HuH-7 (cell line): ENCODE data around the gene VAV1.
"Not testable (repeated sequence)": the region's sequence is repeated elsewhere in the genome, so short reads cannot be mapped to it uniquely, and the experiment has no call there.

Experiments used
- DNase-seq: peaks from one replicate; pipeline ENCODE4 v3.0.0; 2011; ENCODE audit warnings: low spot score

VAV1 gene

DNA sequence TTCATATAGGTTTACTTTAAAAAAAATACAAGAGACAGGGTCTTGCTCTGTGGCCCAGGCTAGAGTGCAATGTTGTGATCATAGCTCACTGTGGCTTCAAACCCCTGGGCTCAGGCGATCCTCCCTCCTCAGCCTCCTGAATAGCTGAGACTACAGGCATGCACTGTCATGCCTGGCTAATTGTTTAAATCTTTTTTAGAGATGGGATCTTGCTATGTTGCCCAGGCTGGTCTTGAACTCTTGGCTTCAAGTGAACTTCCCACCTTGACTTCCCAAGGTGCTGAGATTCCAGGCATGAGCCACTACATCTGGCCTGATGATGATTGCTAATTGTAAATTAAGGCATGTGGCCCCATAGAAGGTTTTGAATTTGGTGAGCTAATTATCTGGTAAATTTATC is 79.5 kb downstream of the VAV1 start:
- no peak for DNase-seq

GRCh38 chr19:6853868-6854267 is 81.4 kb downstream of the VAV1 start:
- DNase-seq: no peak

DNA sequence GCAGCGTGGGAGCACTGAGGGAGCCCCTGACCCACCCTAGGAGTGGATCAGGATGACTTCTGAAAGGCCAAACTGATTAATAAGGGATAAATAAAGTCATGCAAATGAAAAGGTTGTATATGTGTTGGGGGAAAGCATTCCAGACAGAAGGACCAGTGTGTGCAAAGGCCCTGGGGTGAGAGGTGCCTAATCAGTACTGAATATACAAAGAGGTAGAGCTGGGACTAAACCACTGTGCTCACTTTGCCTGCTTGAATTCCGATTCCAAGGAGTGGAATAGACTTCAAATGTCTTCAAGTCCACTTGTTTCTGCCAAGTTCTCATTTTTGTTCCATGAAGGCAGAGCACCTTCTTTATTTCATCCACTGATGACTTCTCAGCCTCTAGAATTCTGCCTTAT is 82.2 kb downstream of the VAV1 start:
- no peak for DNase-seq

DNA sequence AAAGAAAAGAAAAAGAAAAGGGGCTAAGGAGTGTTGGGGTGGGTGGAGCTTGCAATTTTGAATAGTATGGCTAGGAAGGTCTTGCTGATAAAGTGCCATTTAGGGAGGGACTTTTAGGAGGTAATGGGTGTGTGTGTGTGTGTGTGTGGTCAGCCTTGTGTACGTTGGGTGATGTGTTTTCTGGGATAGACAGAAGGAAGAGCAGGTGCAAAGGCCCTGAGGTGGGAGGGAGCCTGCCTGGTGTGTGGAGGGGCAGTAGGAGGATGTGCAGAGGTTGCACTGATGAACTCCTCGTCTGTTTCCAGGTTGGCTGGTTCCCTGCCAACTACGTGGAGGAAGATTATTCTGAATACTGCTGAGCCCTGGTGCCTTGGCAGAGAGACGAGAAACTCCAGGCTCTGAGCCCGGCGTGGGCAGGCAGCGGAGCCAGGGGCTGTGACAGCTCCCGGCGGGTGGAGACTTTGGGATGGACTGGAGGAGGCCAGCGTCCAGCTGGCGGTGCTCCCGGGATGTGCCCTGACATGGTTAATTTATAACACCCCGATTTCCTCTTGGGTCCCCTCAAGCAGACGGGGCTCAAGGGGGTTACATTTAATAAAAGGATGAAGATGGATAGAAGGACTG is 84.4 kb downstream of the VAV1 start:
- DNase-seq: no peak

DNA sequence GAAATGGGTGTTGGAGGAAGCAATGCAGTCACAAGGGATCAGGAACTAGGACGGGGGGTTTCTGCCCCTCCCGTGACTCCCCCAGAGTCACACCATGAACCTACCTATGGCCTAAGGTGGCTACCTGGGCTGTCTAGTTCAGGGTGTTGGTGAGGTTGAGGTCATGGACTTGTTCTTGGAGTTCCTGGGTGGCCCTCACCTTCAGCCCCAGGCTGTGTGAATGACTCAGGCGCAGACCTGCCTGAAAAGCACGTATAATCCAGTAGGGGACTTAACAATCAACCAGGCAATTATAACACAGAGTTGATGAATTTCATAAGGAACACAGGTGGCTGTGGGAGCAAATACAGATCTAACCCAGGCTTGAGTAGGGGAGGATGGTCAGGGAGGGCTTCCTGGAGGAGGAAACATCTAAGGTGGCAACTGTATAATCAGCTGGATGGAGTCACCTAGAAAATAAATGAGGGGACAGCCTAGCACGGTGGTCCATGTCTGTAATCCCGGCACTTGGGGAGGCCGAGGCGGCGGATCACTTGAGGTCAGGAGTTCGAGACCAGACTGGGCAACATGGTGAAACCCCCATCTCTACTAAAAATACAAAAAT is 89.3 kb downstream of the VAV1 start:
- no peak for DNase-seq

GRCh38 chr19:6862673-6863078 is 90.2 kb downstream of the VAV1 start:
- peak; percentile 52 for DNase-seq

GRCh38 chr19:6864325-6864940 is 91.9 kb downstream of the VAV1 start:
- no peak for DNase-seq

DNA sequence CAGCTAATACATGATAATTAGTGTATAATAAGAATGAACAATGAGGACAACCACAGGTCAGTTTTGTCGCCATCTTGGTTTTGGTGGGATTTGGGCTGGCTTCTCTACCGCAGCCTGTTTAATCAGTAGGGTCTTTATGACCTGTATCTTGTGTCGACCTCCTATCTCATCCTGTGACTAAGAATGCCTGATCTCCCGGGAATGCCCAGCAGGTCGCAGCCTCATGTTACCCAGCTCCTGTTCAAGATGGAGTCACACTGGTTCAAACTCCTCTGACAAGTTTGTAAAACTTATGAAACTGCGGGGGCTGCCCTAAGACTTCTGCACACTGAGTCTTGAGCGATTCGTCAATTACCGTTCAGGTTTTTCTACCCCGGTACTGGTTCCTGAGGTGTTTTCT is 93.3 kb downstream of the VAV1 start:
- no peak for DNase-seq

DNA sequence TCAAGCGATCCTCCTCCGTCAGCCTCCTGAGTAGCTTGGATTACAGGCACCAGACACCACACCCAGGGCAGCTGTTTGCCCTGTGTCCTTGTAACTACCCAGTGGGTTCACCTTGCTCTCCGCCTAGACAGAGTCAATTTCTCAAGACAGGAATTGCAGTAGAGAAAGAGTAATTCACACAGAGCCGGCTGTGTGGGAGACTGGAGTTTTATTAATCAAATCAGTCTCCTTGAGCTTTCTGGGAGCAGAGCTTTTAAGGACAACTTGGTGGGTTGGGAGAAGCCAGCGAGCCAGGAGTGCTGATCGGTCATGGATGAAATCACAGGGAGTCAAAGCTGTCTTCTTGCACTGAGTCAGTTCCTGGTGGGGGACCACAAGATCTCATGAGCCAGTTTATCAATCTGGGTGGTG is 94.2 kb downstream of the VAV1 start:
- DNase-seq: no peak

GRCh38 chr19:6868351-6868750 is 95.8 kb downstream of the VAV1 start:
- DNase-seq: no peak

DNA sequence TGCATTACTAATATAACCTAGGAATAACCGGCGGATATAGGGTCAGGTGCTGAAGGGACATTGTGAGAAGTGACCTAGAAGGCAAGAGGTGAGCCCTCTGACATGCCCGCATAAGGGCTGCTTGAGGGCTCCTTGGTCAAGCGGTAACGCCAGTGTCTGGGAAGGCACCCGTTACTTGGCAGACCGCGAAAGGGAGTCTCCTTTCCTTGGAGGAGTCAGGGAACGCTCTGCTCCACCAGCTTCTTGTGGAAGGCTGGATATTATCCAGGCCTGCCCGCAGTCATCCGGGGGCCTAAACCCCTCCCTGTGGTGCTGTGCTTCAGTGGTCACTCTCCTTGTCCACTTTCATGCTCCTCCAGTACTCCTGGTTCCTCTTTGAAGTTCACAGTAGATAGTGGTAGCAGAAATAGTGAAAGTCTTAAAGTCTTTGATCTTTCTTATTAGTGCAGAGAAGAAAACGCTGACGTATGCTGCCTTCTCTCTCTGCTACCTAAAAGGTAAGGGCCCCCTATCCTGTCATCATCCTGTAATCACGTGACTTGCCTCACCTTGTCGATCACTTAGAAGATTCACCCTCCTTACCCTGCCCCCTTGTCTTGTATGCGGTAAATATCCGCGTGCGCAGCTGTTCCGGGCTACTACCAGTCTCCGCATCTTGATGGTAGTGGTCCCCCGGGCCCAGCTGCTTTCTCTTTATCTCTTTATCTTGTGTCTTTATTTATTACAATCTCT is 96.8 kb downstream of the VAV1 start:
- DNase-seq: not testable (repeated sequence)

DNA sequence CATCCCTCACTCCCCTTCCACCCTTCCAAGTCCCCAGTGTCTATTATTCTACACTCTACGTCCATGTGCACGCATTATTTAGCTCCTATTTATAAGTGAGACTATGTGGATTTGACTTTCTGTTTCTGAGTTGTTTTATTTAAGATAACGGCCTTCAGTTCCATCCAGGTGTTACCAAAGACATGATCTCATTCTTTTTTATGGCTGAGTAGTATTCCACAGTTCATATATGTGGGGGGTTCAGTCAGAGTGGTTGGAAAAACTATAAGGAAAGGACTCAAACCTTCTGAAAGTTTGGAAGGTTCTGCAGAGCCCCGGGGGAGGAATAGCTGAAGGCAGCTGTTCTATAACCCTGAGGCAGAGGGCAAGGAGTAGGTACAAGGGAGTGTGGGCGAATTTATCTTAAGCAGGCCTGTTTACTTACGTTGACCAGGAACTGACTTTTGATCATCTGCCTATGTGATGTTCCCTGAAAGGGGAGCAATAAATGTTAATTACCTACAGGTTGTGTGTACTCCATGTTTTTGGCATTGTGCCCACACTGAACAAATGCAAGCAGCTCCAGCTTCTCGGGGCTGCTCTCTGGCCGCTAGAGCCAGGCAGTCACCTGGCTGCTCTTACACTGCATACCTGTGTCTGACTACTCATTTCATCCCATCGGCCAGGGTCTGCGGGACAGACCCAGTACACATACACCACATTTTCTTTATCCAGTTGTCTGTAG is 101.4 kb downstream of the VAV1 start:
- DNase-seq: no peak

DNA sequence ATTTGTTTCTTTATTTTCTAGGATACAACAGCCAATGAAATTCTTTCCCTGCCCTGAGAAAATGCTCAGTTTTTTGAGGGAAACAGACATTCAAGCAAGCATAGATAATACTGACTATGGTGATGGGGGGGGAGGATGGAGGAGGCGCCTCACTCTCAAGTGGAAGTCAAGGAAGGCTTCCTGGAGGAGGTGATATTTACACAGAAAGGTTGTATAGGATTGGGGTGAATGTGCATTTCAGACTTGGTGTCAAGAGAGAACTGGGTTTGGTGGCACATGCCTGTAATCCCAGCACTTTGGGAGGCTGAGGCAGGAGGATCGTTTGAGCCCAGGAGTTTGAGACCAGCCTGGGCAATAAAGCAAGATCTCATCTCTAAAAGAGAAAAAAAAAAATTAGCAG is 102.7 kb downstream of the VAV1 start:
- no peak for DNase-seq

DNA sequence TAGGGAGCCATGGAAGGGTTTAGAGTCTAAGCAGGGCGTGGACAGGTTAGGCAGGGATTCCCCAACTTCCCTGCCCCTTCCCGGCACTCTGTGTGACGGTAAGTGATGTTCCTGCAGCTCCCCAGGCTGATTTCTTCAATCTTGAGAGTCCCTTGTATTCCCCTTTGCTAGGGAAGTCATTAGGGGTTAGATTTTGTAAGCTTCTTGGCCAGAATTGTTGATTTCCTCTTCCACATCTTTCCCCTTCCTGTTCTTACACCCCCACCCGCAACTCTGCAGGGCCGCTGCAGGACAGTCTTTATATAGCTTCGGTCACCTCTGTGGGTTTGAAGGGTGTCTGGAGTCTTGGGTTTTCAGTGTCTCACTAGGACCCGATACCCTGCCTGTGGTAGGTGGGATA is 104.2 kb downstream of the VAV1 start:
- DNase-seq: no peak

GRCh38 chr19:6877766-6878165 is 105.3 kb downstream of the VAV1 start:
- no peak for DNase-seq

DNA sequence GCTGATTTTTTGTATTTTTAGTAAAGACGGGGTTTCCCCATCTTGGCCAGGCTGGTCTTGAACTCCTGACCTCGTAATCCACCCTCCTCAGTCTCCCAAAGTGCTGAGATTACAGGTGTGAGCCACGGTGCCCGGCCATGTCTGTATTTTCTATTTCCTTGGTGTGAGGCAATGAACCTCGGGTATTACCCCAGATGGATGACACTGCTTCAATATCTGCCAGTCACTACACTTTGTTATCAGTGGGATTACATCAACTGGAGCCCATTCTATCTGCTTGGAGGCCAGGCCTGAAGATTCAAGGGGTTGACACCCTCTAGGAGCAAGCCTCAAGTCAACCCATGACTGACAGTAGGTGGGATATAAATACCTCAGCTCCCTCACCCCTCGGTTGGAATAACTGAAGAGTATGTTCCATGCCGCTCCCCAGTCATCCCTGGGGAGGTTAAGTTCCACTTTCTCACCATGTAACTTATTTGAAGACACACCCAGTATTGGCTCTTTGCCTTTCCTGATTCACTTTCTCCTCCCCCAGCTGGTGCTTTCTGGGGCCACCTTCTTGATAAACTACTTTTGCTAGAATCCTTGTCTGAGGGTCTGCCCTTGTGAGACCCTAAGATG is 113.9 kb downstream of the VAV1 start:
- DNase-seq: no peak

GRCh38 chr19:6887316-6887715 is 114.8 kb downstream of the VAV1 start, which contains the start of gene ADGRE1:
Gene ADGRE1 (plus strand): TSS chr19:6887579. CDS start chr19:6887609, 30 bp downstream.
- DNase-seq: no peak

GRCh38 chr19:6888967-6889366 is 116.5 kb downstream of the VAV1 start:
- DNase-seq: no peak

DNA sequence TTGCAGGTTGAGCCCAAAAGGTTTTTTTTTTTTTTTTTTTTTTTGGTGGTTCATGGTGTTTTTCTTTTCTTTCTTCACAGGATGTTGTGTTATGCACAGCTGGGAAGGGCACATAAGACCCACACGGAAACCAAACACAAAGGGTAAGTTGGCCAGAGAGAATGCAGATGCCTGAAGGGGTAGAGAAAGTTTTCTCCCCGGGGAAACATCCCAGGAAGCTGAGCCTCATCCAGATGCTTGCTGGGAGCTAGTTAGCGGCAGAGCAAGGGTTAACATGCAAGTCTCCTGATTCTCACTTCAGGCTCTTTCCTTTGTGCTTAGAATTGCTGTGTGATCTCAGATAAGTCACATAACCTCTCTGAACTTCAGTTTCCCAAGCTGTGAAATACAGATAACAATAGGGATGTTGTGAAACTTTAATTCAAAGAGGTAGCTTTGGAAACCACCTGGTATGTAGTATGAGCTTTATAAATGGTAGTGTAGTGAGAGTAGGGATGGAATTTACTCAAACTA is 117.9 kb downstream of the VAV1 start:
- no peak for DNase-seq

DNA sequence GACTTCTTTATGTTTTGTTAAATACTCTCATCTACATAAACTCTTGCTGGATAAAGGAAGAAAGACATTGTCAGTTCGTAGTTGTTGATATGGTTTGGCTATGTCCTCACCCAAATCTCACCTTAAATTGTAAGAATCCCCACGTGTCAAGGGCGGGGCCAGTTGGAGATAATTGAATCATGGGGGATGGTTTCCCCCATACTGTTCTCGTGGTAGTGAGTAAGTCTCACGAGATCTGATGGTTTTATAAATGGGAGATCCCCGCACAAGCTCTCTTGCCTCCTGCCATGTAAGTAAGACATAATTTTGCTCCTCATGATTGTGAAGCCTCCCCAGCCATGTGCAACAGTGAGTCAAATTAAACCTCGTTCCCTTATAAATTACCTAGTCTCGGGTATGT is 118.4 kb downstream of the VAV1 start:
- no peak for DNase-seq

DNA sequence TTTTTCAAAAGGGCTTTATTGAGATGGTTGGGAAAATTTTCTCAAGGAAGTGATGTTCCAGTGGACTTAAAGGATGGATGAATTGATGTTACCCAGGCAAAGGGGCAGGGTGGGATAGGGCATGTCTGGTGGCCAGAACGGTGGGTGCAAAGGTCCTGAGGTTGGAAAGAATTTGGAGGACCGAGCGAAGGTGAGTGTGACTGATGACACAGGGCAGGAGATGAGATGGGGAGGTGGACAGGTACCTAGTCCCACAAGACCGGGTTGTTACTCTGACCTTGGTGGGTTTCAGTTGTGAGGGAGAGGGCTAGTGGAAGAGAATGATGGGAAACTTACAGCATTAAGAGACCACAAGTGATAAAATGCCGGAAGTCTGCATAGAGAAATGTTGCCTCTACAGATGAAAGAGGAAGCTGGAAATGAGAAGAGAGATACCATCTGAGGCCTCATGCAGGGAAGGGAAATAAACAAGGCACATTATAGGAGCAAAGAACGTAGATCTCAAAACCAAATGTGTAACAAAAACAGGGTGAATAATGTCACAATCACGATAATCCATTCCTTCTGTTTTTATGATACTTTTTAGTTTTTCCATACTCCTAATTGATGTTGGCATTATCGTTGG is 119.4 kb downstream of the VAV1 start:
- no peak for DNase-seq
